Activated T-helper 2 cell treated with anti-CD3 and anti-CD28 coated beads, Interferon-gamma antibody, Interleukin-2, Interleukin-4, amounts not matched to agents 10 μg/mL and 5 μg/mL and 100 μg/mL, durations not matched to agents 14 hours and 24 hours and 36 hours (primary cell): ENCODE results near the gene RNF34. TPM values are rescaled to one million over a fixed set of nuclear protein-coding genes. Genes with fewer than 3 reads are reported as not detected.

Source experiments
- DNase-seq: peaks from one replicate; pipeline ENCODE4 v3.0.0; 2021; ENCODE audit warnings: low spot score
- H3K27ac Mint-ChIP-seq: one replicate; pipeline ENCODE4 v1.8.0; 2021; ENCODE audit warnings: mixed read lengths
- H3K27me3 Mint-ChIP-seq: one replicate; pipeline ENCODE4 v1.8.0; 2021; ENCODE audit warnings: low read depth, mixed read lengths
- H3K36me3 Mint-ChIP-seq: one replicate; pipeline ENCODE4 v1.8.0; 2021; ENCODE audit warnings: low read depth, mixed read lengths
- H3K4me1 Mint-ChIP-seq: one replicate; pipeline ENCODE4 v1.8.0; 2021; ENCODE audit warnings: low read depth, mixed read lengths
- H3K4me3 Mint-ChIP-seq: one replicate; pipeline ENCODE4 v1.8.0; 2021; ENCODE audit warnings: low read depth, mild to moderate bottlenecking, moderate library complexity, mixed read lengths
- H3K9me3 Mint-ChIP-seq: one replicate; pipeline ENCODE4 v1.8.0; 2021; ENCODE audit warnings: mixed read lengths
- intact Hi-C: fragments of 100-400 bp; cut with micrococcal nuclease; formaldehyde crosslinking; loops from one replicate; pipeline ENCODE4 v1.15.1; 2023
- total RNA-seq: library from RNA; stranded (reverse); gene quantifications from 2 replicates; pipeline ENCODE4 v1.2.3, GENCODE V29; 2022

RNF34 gene
- total RNA-seq, 1 donor from 2014 or later: 74.1 TPM

DNA sequence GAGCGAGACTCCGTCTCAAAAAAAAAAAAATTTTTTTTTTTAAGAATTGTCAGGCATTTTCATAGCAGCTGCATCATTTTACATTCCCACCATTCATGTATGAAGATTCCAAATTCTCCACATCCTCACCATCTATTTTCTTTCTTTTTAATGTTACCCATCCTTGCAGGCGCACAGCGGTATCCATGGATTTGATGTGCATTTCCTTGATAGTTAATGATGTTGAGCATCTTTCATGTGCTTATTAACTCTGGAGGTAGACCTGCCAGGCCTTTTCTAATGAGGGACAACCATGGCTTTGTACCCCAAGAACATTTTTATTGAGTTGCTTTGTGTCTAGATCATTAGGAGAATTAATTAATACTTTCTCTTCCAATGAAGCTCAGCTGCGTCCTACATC, 1.6 kb upstream of the RNF34 start:
- Mint-ChIP-seq H3K36me3 (peaks cover 12% of the 10 kb centered on the region), H3K27me3 (no peaks in the 10 kb centered on the region), H3K4me1 (peaks cover 29% of the 10 kb centered on the region), H3K9me3 (no peaks in the 10 kb centered on the region), H3K27ac (no peak overlapping the region), H3K4me3 (peak overlapping the region; percentile 97)
- intact Hi-C loops: no loop called here
- no peak for DNase-seq

DNA sequence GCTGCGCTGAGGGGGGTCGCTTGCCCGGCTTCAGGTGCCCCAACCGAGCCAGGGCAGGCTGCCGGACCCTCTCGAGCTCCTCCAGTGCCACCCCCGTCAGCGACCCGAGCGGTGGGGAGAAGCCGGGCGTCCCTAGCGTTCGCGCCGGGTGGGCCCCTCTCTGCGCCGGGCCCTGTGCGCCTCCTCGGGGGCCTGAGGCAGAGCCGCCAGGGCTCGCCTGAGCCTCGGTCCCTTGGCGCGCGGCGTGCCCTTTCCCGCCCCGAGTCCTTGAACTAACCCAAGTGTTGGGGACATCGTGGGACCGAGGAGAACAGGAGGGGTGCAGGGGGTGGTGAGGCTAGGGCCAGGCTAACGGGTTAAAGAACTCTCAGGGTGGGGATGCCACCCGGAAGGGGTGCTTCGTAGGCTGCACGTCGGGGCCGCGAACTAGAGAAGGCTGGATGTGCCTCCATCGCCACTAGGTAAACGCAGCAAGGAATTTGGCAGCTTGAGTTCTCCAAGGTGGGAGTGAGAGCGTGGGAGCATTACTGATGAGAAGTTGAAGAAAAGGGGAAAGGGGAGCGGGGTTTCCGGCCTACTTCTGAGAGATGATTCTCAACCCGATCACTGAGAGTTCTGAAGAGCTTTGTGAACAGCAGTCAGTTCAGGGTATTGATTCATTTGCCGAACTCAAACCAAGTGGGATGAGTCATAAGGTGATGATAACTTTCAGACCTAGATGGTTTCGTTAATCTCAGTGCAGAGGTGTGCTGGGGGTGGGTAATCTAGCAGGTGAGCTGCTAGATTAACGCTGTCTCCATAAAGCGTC, 618 bp downstream of the RNF34 start:
- peaks cover 27% of the 10 kb centered on the region for H3K36me3 Mint-ChIP-seq
- H3K9me3 Mint-ChIP-seq: no peaks in the 10 kb centered on the region
- intact Hi-C loops: loop anchor here (1.0 to 2.0 kb wide), 2 partner anchors 48 to 66 kb away; partner anchors contain the start of gene ANAPC5
- H3K4me1 Mint-ChIP-seq: peaks cover 35% of the 10 kb centered on the region
- peak; percentile 56 for DNase-seq
- H3K27ac Mint-ChIP-seq: peak overlapping the region; percentile 96
- no peaks in the 10 kb centered on the region for H3K27me3 Mint-ChIP-seq
- peak overlapping the region; percentile 97 for H3K4me3 Mint-ChIP-seq

GRCh38 chr12:121403721-121404120, 3.8 kb downstream of the RNF34 start:
- Mint-ChIP-seq H3K27ac (no peak overlapping the region), H3K27me3 (no peaks in the 10 kb centered on the region), H3K36me3 (peaks cover 49% of the 10 kb centered on the region), H3K4me1 (peaks cover 43% of the 10 kb centered on the region), H3K4me3 (no peak overlapping the region), H3K9me3 (no peaks in the 10 kb centered on the region)
- no peak for DNase-seq
- intact Hi-C loops: no loop called here

DNA sequence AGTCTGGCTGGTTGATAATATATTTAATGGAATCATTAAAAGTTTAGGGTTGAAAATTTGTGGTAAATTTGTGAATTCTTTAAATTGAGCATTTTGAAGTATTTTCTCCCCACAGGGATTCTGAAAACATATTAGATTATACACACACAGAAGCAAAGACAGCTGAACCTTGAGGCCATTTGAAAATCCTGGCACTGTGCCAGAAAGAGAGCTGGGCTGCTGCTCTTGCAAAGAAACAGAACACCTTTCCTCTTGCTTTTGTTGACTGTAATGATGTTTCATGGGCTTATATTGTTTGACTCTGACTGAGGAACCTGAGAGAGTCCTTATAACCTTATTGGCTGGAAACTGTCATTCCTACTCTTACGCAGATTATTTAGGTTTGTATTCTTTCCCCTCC, 4.8 kb downstream of the RNF34 start:
- Mint-ChIP-seq H3K27me3 (no peaks in the 10 kb centered on the region), H3K4me3 (no peak overlapping the region), H3K9me3 (no peaks in the 10 kb centered on the region), H3K27ac (no peak overlapping the region), H3K36me3 (peaks cover 50% of the 10 kb centered on the region), H3K4me1 (peaks cover 40% of the 10 kb centered on the region)
- DNase-seq: no peak
- intact Hi-C loops: no loop called here

- no peak for DNase-seq
- H3K4me3 Mint-ChIP-seq: no peak overlapping the region
- H3K36me3 Mint-ChIP-seq: peaks cover 52% of the 10 kb centered on the region
- H3K27ac Mint-ChIP-seq: no peak overlapping the region
- intact Hi-C loops: no loop called here
- H3K27me3 Mint-ChIP-seq: no peaks in the 10 kb centered on the region
- H3K4me1 Mint-ChIP-seq: peaks cover 40% of the 10 kb centered on the region
- H3K9me3 Mint-ChIP-seq: no peaks in the 10 kb centered on the region
Observed at GRCh38 chr12:121405211-121405610, 5.3 kb downstream of the RNF34 start.

- Mint-ChIP-seq H3K36me3 (peaks cover 50% of the 10 kb centered on the region), H3K4me1 (peaks cover 9% of the 10 kb centered on the region), H3K27ac (no peak overlapping the region), H3K4me3 (no peak overlapping the region), H3K27me3 (no peaks in the 10 kb centered on the region), H3K9me3 (no peaks in the 10 kb centered on the region)
- DNase-seq: no peak
- intact Hi-C loops: no loop called here
Observed at GRCh38 chr12:121413917-121414316, 14.0 kb downstream of the RNF34 start.

DNA sequence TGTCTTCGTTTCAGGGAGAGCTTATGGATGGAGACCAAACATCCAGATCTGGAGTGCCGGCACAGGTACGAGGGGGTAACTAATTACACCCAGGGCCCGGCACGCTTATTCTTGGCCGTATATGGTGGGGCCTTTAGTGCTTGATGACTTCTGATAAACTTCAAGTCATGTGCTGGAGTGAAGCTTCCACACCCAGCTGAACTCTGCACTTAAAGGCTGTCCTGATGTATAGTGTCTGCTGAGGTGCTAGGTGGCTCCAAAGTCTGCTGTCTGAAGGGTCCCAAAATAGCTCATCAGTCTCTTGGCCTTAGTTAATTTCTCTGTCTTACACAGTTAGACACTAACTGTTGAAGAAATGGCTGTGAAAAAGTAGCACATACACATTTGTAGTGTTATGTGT, 17.9 kb downstream of the RNF34 start:
- Mint-ChIP-seq H3K9me3 (no peaks in the 10 kb centered on the region), H3K36me3 (peaks cover 77% of the 10 kb centered on the region), H3K4me1 (peaks cover 9% of the 10 kb centered on the region), H3K4me3 (no peak overlapping the region), H3K27me3 (no peaks in the 10 kb centered on the region), H3K27ac (no peak overlapping the region)
- DNase-seq: no peak
- intact Hi-C loops: no loop called here

DNA sequence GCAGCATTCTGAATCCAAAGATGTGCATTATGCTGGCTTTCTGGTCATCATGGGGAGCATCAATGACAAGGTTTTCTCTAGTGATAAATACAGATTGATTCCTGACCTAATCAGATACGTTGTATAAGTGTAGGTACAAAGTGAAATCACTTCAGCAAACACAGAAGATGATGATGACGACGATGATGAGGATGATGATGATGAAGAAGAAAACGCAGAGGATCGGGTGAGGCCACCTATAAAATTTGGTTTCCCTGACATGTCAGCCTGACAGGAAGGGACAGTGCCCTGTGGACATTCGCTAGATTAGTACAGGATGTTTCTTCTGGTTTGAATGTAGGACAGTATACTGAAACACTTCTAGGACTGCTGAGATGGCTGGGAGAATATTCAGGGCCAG, 20.2 kb downstream of the RNF34 start:
- H3K9me3 Mint-ChIP-seq: no peaks in the 10 kb centered on the region
- no peak overlapping the region for H3K4me3 Mint-ChIP-seq
- intact Hi-C loops: no loop called here
- peaks cover 86% of the 10 kb centered on the region for H3K36me3 Mint-ChIP-seq
- no peaks in the 10 kb centered on the region for H3K27me3 Mint-ChIP-seq
- H3K4me1 Mint-ChIP-seq: peaks cover 7% of the 10 kb centered on the region
- no peak for DNase-seq
- H3K27ac Mint-ChIP-seq: no peak overlapping the region

DNA sequence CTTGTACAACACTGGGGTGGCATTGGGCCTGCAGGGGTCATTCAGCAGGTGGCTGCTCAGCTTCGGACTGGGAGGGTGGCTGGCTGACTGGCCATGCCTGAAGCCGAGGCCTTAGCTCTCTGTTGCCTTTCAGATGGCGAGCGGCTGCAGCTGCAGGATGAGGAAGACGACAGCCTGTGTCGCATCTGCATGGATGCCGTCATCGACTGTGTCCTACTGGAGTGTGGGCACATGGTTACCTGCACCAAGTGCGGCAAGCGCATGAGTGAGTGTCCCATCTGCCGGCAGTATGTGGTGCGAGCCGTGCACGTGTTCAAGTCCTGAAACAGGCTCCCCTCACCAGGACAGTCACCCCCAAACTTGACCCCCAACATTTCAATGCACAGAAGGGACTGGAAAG, 23.3 kb downstream of the RNF34 start:
- no peak for DNase-seq
- H3K4me3 Mint-ChIP-seq: no peak overlapping the region
- H3K27me3 Mint-ChIP-seq: no peaks in the 10 kb centered on the region
- H3K4me1 Mint-ChIP-seq: no peaks in the 10 kb centered on the region
- H3K27ac Mint-ChIP-seq: no peak overlapping the region
- intact Hi-C loops: no loop called here
- no peaks in the 10 kb centered on the region for H3K9me3 Mint-ChIP-seq
- H3K36me3 Mint-ChIP-seq: peaks cover 88% of the 10 kb centered on the region

- Mint-ChIP-seq H3K9me3 (no peaks in the 10 kb centered on the region), H3K27me3 (no peaks in the 10 kb centered on the region), H3K36me3 (peaks cover 88% of the 10 kb centered on the region), H3K27ac (no peak overlapping the region), H3K4me1 (no peaks in the 10 kb centered on the region), H3K4me3 (no peak overlapping the region)
- intact Hi-C loops: no loop called here
- DNase-seq: no peak
Observed at GRCh38 chr12:121423682-121424623, 24.0 kb downstream of the RNF34 start.

GRCh38 chr12:121424624-121424975, 24.7 kb downstream of the RNF34 start:
- no peak overlapping the region for H3K27ac Mint-ChIP-seq
- H3K9me3 Mint-ChIP-seq: no peaks in the 10 kb centered on the region
- no peak for DNase-seq
- no peak overlapping the region for H3K4me3 Mint-ChIP-seq
- peaks cover 88% of the 10 kb centered on the region for H3K36me3 Mint-ChIP-seq
- no peaks in the 10 kb centered on the region for H3K4me1 Mint-ChIP-seq
- intact Hi-C loops: no loop called here
- no peaks in the 10 kb centered on the region for H3K27me3 Mint-ChIP-seq

- Mint-ChIP-seq H3K4me3 (no peak overlapping the region), H3K27me3 (no peaks in the 10 kb centered on the region), H3K27ac (no peak overlapping the region), H3K9me3 (no peaks in the 10 kb centered on the region), H3K36me3 (peaks cover 86% of the 10 kb centered on the region), H3K4me1 (no peaks in the 10 kb centered on the region)
- no peak for DNase-seq
- intact Hi-C loops: no loop called here
Observed at GRCh38 chr12:121427556-121428050, 27.7 kb downstream of the RNF34 start.

DNA sequence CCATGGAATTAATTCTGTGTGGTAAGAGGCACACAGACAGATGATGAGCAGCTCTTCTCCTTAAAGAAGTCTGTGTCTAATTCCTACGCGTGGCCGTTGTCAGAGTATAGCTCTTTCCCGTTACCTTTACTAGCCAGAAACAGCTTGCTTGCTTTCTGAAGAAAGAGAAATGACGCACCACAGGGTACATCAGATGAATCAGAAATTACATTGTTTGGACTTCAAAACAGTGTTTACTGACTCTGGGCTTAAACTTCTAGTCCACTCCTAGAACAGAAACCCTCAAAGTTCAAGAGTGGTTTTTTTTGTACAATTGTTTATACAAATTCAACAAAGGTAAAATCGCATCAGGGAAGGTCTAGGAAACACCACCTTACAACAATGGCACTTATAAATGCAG, 29.0 kb downstream of the RNF34 start:
- intact Hi-C loops: no loop called here

More for the DNA sequence above, 29.0 kb downstream of the RNF34 start:
- Mint-ChIP-seq H3K27ac (no peak overlapping the region), H3K36me3 (peaks cover 85% of the 10 kb centered on the region), H3K4me3 (no peak overlapping the region), H3K4me1 (no peaks in the 10 kb centered on the region), H3K27me3 (no peaks in the 10 kb centered on the region), H3K9me3 (no peaks in the 10 kb centered on the region)
- DNase-seq: no peak
